Stimulated activated CD8-positive, alpha-beta memory T cell treated with anti-CD3 and anti-CD28 coated beads, Interleukin-12 subunit alpha, Interleukin-12 subunit beta, amount 100 ng/mL, for 24 hours (primary cell): Measurements from ENCODE around the gene ZBTB11.
"Not testable (repeated sequence)": the region's sequence is repeated elsewhere in the genome, so short reads cannot be mapped to it uniquely, and the experiment has no call there.

Experiments used
- DNase-seq: peaks from one replicate; pipeline ENCODE4 v3.0.0-alpha.2; 2020; ENCODE audit errors: extremely low read depth

The ZBTB11 gene, protein sequence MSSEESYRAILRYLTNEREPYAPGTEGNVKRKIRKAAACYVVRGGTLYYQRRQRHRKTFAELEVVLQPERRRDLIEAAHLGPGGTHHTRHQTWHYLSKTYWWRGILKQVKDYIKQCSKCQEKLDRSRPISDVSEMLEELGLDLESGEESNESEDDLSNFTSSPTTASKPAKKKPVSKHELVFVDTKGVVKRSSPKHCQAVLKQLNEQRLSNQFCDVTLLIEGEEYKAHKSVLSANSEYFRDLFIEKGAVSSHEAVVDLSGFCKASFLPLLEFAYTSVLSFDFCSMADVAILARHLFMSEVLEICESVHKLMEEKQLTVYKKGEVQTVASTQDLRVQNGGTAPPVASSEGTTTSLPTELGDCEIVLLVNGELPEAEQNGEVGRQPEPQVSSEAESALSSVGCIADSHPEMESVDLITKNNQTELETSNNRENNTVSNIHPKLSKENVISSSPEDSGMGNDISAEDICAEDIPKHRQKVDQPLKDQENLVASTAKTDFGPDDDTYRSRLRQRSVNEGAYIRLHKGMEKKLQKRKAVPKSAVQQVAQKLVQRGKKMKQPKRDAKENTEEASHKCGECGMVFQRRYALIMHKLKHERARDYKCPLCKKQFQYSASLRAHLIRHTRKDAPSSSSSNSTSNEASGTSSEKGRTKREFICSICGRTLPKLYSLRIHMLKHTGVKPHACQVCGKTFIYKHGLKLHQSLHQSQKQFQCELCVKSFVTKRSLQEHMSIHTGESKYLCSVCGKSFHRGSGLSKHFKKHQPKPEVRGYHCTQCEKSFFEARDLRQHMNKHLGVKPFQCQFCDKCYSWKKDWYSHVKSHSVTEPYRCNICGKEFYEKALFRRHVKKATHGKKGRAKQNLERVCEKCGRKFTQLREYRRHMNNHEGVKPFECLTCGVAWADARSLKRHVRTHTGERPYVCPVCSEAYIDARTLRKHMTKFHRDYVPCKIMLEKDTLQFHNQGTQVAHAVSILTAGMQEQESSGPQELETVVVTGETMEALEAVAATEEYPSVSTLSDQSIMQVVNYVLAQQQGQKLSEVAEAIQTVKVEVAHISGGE

DNA sequence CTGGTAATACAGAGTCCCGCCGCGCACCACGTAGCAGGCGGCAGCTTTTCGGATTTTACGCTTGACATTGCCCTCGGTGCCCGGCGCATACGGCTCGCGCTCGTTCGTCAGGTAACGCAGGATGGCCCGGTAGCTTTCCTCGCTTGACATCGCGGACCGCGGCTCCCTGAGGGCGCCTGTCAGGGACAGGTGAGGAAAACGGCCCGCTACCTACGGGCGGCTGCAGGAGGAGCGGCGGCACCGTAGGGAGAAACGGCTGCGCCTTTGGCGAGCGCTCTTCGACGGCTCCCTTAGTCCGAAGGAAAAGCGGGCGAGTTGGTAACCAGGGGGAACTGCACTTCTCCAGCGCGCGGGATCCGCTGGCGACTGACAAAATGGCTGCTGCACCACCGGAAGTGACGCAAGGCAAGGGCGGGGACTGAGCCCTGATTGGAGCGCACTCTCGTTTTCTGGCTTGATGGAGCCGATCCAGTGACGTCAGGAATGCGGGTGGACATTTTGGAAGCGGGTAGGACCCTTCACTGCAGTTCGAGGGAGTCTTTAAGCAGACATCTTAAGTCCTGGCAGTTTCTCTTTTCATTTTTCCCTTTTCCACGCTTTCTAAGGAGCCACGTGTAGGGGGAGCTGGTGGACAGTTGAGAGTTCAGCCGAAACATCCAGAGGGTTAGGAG, at the start of gene ZBTB11:
Gene ZBTB11 (minus strand): TSS at position 368 of the 671 bp plus-strand sequence. CDS start 218 bp downstream, at position 150.
- DNase-seq = peak; percentile 99

DNA sequence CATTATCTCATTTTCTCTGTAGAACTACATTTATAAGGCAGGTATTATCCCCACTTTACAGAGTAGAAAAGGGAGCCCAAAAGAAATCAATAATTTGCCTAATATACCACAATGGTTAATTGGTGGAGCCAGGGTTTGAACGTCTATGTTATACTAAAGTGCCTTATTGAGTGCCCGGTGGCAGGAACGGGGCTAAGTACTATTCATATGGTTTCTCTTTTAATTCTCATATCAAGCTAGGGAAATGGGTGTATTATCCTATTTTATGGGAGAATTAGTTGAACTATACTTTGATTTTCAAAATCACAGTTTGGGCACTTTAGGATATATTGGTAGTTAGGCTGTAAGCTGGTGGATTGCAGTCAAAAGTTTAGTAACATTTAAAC, 49.0 kb upstream of the ZBTB11 start:
- DNase-seq = no peak

DNA sequence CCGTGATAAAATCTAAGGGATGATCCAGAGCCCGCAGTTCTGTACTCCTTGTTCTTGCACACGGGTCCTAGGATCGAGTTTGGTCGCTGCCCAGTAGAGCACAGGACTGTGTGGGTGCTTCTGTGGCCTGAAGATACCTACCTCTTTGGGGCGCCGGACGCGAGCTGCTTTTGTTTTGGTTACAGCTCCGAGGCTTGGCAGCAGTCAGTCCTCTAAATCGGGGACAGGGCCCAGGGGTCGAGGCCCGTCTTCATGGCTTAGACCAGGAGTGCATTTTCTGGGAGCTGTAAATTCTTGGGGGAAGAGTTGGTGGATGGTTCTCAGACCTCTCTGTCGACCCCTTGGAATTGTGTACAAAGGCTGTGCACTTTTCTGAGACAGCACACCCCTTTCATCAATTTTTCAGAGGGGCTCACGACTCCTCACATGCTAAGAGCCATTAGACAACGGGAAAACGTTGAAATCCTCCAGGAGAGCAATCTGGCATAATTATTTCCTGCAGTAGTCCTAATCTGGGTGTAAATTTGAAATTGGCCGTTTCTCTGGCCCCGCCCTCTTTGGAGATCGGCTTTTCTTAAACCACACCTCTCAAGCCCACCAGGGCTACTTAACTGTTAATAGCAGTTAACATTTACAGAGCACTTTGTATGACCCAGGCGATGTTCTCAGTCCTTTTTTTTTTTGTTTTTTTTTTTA, 48.4 kb upstream of the ZBTB11 start:
- DNase-seq = no peak

DNA sequence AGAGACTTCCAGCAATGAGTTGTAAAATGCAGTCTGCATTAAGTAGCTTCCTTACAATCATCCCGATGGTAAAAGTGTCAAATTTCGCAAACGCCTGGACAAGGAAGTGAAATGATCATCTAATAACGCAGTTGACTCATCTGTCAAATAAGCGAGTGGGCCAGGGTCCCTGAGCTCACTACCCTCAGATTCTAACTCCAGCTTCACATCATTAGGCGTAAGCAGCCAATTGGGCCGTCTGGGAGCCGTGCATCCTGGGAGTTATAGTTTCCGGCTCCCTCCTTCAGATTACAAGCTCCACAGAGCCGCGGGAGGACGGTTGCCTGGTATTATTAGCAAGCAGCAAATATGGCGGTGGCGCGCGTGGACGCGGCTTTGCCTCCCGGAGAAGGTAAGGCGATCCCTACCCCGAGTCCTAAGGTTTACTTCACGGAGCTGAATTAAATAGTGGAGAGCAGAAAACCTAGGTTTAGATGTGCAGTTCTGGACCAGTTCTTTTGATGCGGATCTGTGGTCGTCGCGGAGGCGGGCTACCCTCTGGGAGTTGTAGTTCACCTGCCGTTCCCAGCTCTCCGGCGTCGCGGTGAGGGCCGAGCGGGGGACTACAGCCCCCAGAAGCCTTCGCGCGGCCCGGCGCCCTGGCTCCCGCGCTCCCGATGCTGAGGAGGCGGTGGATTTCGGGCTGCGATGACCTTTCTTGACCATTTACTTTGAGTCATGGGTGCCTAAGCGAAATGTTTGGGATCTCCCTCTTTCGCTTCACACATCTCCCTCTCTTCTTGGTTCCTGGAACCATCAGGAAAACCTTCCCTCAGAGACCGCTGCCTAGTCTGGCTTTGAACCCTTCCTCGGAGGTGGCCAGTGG, 47.6 kb upstream of the ZBTB11 start, which contains the start of gene CEP97:
Gene CEP97 (plus strand): TSS at position 286 of the 865 bp plus-strand sequence. CDS start 63 bp downstream, at position 349.
- peak; percentile 73 for DNase-seq

DNA sequence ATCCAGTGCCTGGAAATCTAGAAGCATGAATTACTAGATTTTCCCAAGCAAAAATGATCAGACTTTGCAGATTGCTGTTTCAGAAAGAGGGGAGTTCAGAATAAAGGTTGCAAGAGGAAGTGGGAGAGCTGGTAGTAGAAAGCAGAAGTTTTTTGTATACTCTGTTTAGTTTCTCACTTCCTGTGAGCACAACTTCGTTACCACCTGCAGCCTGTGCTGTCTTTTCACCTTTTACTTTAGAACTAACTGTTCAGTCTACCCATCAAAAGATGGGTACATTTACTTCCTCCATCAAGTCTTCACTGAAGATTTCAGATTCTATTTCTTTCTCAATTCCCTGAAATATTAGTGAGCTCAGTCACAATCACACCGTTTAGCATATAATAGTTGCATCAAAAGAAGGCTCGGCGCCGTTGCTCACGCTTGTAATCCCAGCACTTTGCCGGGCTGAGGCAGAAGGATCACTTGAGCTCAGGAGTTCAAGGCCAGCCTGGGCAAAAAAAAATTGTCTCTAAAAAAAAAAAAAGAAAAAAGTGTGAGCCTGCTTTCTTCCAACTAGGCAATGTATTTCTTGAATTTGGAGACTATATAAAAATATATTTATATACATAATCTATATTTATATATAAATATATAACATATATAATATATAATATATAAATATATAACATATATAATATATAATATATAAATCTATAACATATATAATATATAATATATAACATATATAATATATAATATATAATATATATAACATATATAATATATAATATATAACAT, 45.7 kb upstream of the ZBTB11 start:
- DNase-seq = no peak

DNA sequence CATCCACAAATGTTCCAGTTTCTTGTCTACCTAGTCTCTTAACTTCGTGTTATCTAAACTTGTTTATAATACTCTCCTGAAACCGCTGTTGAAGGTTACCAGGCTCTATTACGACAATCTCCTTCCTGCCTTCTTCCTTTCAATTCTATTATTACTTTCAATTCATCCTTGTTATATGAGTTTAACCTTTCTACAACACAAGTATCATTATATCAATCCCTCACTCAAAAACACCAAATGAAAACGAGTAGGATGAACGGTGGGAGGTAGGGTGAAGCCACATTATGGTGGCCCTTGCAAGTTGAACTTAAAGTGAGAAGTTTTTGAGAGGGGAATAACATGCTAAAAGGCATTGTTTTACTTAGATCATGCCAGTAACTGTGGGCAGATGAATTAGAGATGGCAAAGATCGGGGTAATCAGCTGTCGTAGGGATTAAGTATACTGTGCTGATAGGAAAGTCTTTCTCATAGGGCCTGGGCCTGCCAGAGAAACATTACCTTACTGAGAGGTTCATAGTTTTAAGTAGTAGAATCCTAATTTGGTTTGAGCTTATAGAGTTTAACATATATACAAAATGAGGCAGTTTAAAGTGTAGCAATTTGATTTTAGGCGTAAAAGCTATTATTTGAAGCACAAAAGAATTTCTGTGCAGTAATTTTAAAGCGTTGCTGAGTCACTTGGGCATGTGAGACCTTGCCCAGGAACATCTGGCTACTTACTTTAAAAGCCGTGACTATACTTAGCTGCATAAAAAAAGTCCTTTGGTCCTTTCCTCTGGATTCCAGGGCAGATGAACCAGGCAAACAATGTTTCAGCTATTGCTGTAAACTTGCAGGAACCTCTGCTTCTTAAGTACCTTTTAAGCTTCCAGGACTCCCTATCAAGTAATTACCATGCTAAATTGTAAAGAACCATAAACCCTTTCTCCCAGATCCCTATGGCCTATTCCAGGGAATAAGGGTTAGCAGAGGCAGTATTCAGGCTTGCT, 44.2 kb upstream of the ZBTB11 start:
- no peak for DNase-seq

DNA sequence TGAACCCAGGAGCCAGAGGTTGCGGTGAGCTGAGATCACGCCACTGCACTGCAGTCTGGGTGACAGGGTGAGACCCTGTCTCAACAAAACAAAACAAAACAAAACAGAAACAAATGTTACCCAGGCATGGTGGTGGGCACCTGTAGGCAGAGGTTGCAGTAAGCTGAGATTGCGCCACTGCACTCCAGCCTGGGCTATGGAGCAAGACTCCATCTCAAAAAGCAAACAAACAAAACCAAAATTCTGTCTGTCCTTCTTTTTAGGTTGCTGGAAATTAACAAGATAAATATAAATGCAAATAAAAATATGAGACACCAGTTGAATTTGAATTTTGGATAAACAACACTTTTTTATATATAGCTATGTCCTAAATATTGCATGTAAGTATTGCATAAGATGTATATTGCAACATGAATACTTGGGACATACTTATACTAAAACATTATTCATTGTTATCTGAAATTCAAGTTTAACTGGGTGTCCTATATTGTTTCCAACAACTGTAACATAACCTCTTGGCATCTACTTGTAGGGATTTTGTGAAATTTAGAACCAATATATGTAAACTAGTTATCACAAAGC, 42.8 kb upstream of the ZBTB11 start:
- DNase-seq = no peak

DNA sequence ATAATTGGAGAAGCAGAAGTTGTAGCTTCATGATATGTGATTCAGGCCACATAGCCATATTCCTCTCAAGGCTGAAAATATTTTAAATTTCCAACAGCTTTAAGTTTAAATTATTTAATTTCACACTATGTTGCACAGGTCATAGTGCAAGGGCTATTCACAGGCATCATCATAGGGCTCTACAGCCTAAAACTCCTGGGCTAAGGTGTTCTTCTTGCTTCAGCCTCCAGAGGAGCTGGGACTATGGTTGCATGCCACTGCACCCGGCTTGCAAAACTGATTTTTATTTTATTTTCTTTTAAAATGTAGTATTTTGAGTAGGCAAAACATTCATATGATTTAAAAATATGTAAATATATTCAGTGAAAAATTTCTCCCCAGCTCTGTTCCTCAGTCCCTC, 41.5 kb upstream of the ZBTB11 start:
- no peak for DNase-seq

DNA sequence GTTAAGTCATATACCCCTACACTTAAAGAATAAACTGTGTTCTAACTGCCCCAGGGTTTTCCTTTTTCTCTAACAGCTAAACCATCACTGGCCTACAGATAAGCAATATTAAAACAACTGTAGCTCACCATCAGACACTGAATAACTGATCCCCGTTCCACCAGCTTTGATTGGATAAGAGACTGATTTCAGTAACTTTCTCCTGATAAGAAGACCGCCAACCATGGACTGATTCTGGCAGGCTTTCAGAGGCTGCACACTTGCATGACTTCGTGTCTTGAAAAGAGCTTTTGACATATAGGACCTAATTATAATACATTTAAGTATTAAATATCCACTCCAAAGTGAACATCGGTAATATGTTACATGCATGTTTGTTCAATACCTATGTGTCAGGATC, 32.2 kb upstream of the ZBTB11 start:
- DNase-seq = no peak

DNA sequence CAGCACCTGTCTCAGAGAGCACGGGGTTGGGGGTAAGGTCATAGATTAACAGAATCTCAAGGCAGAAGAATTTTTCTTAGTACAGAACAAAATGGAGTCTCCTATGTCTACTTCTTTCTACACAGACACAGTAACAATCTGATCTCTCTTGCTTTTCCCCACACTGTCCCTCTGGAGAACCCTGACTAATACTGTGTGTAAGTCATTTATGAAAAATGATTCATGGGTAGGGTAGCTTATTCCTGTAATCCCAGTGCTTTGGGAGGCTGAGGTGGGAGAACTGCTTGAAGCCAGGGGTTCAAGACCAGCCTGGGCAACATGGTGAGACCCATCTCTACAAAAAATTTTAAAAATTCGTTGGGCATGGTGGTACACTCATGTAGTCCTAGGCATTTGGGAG, 27.7 kb upstream of the ZBTB11 start:
- not testable (repeated sequence) for DNase-seq

DNA sequence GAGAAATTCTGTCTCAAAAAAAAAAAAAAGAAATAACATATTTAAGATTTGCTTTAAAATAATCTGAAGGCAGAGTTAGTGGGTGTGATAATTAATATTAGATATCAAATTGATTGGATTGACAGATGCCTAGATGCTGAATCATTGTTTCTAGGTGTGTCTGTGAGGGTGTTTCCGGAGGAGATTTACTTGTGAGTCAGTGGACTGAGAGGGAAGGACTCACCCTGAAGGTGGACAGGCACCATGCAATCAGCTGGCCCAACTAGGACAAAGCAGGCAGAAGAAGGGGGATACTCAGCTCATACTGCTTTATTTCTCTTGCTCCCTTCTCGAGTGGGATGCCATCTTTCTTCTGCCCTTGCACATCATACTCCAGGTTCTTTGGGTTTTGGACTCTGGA, 26.2 kb upstream of the ZBTB11 start:
- DNase-seq = no peak

DNA sequence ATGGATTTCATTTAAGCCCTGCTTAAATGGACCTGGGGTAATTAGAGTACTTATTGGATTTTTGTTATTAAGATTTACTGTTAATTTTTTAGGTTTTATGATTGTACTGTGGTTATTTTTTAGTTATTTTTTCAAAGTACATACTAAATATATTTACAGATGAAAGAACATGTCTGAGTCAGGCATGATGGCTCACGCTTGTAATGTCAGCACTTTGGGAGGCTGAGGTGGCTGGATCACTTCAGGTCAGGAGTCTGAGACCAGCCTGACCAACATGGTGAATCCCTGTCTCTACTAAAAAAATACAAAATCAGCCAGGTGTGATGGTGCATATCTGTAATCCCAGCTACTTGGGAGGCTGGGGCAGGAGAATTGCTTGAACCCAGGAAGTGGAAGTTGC, 25.8 kb upstream of the ZBTB11 start:
- DNase-seq = no peak

DNA sequence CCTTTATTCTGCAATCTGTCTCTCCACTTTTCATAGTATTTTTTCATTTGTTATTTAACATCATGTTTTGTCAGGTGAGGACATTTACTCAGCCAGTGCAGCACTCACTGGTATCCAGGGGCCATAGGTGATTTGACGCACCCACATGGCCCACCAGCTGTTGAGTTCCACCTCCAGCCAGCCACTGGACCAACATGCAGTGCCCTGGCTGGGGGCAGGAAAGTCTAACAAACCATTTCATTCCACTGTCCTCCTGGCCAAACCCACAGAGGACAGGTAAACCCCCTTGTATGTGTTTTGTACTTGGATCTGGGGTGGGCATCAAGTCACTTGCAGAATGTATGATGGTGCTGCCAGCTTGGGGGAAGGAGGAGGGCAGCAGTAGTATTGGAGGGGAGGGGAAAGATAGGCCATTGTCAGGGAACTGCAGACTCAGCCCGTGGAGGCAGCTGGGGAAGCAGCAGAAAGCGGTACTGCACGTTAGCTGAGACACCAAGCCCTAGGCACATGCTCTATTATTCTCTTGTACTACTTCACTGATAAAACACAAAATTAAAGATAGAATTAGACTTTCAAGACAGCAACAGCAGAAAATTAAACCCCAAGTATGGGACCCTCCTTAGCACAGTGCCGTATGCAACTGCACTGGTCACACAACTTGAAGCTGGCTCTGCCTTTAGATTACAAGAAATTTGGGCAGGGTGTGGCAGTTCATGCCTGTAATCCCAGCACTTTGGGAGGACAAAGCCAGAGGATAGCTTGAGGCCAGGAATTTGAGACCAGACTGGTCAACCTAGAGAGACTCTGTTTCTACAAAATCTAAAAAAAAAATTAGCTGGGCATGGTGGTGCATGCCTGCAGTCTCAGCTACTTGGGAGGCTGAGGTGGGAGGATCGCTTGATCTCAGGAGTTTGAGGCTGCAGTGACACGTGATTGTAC, 25.0 kb upstream of the ZBTB11 start:
- no peak for DNase-seq

DNA sequence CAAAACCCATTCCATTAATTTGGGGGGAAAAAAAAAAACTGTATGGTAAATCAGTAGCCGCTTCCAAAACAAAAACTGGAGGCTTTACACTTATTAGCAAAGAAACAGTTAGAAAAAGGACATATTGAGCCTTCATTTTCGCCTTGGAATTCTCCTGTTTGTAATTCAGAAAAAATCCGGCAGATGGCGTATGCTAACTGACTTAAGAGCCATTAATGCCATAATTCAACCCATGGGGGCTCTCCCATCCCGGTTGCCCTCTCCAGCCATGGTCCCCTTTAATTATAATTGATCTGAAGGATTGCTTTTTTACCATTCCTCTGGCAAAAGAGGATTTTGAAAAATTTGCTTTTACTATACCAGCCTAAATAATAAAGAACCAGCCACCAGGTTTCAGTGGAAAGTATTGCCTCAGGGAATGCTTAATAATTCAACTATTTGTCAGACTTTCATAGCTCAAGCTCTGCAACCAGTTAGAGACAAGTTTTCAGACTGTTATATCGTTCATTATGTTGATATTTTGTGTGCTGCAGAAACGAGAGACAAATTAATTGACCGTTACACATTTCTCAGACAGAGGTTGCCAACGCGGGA, 18.9 kb upstream of the ZBTB11 start:
- no peak for DNase-seq

DNA sequence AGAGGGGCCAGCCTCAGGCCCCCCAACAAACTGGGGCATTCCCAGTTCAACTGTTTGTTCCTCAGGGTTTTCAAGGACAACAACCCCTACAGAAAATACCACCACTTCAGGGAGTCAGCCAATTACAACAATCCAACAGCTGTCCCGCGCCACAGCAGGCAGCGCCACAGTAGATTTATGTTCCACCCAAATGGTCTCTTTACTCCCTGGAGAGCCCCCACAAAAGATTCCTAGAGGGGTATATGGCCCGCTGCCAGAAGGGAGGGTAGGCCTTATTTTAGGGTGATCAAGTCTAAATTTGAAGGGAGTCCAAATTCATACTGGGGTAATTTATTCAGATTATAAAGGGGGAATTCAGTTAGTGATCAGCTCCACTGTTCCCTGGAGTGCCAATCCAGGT, 17.9 kb upstream of the ZBTB11 start:
- DNase-seq = not testable (repeated sequence)

DNA sequence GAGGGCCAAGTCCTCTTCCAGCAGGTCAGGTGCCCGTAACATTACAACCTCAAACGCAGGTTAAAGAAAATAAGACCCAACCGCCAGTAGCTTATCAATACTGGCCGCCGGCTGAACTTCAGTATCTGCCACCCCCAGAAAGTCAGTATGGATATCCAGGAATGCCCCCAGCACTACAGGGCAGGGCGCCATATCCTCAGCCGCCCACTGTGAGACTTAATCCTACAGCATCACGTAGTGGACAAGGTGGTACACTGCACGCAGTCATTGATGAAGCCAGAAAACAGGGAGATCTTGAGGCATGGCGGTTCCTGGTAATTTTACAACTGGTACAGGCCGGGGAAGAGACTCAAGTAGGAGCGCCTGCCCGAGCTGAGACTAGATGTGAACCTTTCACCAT, 16.6 kb upstream of the ZBTB11 start:
- DNase-seq = not testable (repeated sequence)
